Islet precursor cell (in vitro differentiated cells): ENCODE results near the gene IVNS1ABP.
"Not testable (repeated sequence)": the region's sequence is repeated elsewhere in the genome, so short reads cannot be mapped to it uniquely, and the experiment has no call there.

Experiments
- DNase-seq: peaks from one replicate; pipeline ENCODE4 v3.0.0-alpha.2; 2018

The IVNS1ABP gene

DNA sequence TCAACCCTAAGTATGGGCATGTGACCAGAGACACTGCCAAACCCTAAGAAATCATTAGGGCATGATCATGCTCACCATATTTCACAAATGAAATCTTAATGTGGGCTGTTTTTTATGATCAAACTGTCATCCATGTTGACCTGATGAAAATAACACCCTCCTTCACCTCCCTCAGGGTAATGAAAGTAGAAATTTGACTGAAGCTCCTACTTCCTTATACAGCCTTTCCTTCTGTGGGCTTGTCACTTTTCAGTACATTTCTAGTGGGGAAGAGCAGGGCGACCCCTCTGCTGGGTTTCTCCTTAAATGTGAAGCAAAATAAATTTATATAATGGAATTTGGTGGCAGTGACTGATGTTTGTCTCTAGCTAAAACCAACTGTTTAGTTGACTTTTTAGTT, 25.9 kb downstream of the IVNS1ABP start:
- no peak for DNase-seq

DNA sequence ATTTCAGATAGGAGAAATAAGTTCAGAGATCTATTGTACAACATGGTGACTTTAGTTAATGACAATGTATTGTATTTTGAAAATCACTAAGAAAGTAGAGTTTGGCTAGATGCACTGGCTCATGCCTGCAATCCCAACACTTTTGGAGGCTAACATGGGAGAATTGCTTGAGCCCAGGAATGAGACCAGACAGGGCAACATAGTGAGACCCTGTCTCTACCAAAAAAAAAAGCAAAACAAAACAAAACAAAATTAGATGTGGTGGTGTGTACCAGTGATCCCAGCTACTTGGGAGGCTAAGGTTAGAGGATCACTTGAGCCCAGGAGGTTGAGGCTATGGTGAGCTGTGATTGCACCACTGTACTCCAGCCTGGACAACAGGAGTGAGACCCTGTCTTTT, 27.2 kb downstream of the IVNS1ABP start:
- no peak for DNase-seq

DNA sequence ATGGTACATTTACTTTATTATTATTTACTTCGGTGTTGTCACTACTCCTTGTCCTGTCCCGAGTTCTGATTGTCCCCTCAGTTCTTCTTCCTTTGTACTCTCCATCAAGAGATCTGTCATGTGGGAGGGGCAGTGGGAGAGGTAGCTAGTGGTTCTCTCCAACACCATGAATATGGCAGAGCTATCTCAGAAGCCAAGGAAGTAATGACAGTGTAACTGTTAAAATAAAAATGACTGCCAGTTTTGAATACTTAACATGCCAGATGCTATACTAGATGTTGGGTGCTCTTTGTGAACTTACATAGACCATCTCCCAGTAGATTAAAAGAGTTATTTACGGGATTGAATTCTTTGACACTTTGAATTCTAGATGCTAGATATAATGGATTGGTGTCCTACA, 28.6 kb downstream of the IVNS1ABP start:
- no peak for DNase-seq

DNA sequence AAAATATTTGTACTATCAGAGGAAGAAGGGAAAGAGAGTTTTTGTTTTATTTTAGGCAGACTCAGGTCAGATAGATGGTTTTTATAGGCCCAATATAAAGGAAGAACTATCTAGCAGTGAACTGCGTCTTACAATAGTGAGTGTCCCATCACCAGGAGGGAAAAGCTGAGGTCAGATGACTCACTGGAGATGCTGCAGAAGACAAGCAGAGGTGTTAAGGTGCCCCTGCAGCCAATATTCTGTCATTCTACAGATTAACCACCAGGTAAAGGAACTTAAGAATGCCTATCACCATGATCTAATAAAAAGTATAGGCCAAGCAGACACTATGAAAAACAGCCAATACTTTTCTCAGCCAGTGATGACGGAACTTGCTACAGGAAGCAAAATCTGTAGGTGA, 29.6 kb downstream of the IVNS1ABP start:
- no peak for DNase-seq

DNA sequence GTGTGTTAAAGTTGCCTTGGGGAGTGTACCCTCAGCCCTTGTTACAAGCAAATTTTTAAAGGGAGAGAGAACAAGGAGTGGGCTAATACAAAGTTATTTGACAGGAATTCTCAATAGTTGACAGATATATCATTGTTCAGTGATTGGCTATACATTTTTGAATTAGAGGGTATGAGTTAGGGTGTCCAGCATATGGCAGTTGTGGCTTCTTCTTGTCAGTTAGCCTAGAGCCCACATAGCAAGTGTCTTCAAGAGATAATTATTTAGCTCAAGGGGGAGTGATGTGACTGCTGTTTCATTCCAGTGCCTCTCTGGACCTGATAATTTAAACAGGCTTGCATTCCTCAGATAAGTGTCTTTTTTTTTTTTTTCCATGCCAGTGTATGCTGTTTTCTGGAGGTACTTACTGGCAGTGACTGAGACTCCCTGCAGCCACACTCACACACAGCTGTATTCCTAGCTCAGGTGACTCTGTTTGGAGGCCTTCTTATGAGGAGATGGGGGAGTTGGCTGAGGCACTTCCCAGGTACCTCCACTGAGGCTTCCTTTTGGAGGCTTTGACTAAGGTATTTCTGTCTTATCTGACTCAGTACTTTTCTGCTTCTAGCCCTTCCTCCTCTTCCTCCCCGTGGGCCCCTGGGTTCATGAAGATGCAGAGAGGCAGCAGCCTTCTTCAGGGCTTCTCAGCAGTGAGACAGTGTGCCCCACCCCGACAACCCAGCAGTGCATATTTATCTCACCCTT, 32.3 kb downstream of the IVNS1ABP start:
- DNase-seq, result peak; percentile 89

DNA sequence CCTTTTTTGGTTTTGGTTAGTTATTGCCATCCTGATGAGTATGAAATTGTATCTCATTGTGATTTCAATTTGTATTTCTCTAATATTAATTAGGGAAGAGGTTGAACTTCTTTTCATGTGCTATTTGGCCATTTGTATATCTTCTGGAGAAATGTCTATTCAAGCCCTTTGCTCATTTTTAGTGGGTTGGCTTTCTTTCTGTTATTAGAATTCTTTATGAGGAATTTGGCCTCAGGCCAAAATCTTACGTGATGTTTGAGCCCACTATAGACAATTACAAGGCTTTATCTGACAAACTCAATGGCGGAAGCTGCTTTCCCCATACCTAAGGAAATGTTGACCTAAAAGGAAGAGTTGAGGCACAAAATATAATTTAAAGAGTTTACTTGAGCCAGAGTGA, 32.9 kb downstream of the IVNS1ABP start:
- DNase-seq, result no peak

DNA sequence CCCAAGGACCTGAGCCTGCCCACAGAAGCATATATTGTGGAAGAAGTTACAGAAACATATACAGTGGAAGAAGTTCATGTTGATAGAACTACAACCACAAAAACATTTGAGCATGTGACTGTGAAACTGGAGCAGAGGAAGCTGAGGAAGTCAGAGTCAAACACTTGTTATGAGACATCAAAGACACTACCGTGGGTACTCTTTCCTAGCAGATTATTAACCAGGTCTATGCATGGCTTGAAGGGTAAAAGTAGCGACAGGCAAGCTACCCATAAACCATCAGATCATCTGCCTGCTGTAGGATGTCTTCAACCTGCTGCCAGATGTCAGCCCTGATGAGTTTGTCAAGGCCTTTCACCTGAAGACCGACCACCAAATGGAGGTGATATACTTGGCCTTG, 35.8 kb downstream of the IVNS1ABP start:
- DNase-seq, result no peak

DNA sequence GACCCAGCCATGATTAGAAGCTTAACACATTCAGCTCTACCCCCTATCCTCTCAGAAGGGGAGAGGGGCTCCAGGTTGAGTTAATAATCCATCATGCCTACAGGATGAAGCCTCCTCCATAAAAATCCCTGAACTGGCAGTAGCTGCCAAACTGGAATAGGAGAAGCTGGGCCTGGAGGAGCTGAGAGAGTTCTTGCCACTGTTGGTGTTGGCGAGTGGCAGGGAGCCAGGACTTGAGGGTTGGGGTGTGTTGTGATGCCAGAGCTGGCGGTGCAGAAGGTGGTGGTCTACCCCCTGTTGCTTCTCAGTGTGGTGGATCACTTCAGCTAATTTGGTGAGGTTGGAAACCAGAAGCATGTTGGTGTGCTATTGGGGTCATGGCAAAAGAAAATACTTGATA, 36.5 kb downstream of the IVNS1ABP start:
- DNase-seq, result no peak

DNA sequence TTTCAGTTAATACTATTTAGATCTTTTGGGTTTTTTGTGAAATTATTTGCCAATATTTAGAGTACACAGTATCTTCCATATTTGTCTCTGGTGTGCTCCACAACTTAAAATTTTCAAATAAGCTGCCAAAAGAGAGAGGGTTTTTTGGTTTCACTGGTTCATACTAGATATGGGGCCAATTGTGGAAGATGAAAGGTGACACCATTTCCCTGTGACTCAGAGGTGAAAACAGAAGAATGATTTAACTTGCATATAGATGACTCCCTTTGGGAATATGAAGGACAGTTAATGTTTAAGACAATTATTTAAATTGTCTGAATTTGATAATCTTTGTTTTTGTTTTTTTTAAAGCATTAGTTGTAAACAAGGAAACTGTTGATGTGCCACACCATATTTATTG, 37.5 kb downstream of the IVNS1ABP start:
- no peak for DNase-seq

DNA sequence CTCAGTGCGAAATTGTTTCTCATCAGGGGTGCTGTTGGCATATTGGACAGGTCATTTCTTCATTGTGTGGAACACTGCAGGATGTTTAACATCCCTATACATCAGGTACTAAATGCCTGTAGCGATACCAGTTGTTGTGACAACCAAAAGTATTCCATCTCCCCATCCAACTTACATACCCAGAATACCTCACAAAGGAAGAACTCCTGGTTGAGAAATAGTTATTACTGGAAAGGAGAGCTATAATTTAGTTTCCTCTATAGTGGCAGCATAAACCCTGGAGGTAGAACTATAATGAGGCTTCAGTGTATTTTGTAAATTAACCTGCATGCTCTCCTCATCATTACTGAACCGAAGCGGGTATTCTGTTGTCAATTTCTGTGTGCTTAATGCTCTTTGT, 45.1 kb downstream of the IVNS1ABP start:
- DNase-seq, result no peak

DNA sequence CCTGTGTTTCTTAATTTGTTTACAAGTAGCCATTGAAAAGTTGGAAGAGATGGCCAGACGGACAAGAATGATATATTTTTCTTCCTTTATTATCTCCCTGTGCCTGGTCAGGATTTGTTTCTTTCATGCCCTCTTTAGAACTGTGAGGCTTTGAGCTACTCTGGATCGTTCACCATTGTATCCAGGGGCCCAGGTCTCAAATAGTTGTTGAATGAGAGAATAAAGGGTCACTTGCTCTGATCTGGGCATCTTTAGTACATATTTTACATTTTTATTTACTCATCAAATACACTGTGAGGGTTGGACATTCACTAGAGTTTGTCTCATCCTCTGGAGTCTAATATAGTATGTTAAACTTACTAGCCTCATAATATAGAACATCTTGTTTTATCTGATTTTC, 48.7 kb downstream of the IVNS1ABP start:
- DNase-seq, result no peak

DNA sequence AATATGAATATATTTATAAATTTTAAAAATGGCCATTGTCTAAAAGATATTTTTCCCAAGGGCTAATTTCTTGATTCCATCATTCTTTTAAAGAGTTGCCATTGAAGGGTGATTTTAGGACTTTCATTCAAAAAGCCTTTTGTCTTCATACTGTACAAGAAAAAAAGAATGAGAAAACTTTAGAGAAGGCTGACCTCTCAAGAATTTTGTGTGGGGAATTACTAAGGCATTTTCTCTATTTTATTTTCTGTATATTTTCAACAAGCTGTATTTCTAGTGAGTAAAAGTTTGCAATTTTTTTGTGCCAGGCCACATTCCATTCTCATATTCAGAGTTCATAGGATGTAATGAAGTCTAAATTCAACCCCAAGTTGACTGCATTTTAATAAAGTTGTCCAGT, 49.3 kb downstream of the IVNS1ABP start:
- no peak for DNase-seq

DNA sequence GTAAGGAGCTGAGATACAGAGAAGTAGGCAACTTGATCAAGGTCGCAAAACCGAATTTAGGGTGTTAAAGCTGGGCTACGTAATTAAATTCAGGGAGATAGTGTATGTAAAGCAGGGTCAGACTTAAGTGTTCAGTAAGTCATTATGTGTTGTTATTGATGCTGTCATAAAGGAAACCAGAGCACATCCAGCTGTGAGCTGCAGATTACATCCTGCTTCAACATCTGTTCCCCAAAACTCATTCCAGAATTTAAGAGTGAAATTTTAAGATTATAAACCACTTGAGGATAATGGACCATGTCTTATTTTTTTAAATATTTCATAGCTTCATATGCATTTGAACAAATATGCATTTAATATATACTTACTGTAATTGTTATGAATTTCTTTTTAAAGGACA, 49.7 kb downstream of the IVNS1ABP start:
- no peak for DNase-seq

DNA sequence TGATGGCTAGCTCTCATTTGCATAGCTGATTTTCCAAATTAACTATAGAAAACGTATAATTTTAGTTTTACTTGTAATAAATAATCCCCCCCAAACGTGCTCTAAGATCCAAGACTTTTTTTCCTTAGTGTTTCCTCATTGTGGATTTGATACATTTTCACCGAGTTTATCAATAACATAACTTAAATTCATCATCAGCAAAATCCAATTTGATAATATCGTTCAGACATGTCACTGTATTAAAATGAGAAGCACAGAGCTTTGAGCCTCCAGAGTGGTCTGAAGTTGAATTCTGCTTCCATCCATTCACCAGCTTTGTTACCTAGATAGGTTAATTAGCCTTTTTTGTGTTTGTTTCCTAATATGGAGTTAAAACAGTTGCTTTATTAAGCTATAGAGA, 51.7 kb downstream of the IVNS1ABP start:
- DNase-seq, result no peak

DNA sequence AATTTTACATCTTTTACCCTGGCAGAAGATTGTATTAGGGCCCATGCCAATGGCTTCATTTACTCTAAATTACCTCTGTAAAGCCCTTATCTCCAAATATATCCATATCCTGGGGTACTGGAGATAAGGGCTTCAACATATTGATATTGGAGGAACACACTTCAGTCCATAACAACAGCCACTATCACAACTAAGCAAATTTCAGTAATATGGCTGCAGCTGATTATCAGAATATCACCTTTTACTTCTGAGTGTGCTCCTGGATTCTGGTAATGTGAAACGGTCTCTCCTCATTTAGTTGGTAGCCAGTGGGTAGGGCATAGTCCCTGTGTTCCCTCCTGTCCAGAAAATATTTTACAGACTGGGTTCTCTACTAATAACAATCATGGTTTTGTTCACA, 53.3 kb downstream of the IVNS1ABP start:
- DNase-seq, result no peak

DNA sequence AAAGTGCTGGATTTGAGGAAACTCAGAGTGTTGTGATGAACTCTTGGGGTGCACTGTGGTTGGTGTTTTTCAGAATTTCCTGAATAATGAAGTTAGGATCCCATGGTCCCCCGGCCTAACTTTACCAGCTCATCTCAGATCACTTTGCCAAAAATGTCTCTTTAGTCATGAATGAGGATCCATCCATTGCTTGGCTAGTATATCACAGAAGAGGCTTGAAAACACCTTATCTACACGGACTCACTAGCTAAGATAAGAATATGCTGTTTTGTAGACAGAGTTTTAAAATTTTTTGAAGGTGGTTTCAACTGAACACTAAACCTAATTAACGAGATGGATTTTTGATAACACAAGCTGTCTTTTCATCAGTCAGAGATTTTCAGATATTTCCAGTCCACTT, 53.8 kb downstream of the IVNS1ABP start:
- no peak for DNase-seq

DNA sequence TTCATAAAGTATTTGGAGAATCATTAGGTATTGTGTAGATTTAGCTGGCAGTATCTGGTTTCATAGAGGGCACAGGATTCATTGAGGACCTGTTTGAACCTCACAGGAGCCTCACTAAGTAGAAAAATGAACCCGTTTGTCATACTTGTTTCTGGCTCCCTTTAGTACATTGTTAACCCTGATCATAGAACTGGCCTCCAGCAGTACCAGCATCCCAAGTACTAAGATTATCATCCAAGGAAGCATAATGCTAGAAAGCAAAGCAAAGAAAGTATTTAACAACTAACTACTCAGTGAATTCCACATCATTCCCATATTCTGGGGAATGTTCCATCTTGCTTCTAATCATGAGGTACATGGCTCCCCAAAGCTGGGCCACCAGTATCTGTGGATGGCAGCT, 54.9 kb downstream of the IVNS1ABP start:
- no peak for DNase-seq

DNA sequence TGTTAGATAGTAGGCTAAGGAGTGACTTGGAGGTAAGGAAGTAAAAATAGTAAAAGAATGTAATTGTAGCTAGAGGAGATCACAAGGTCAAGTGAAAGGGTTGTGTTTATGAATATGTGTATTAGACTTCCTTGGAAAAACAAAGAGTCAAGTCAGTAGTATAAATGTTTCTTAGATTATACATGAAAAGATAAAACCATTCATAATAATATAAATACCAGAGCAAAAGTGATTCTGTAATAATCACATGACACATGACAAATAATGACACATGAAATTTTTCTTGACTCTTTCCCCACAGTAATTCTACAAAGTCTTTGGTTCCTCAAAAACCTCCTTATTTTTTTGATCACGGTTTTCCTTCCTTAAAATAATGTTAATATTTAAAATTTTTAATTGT, 56.4 kb downstream of the IVNS1ABP start:
- no peak for DNase-seq

DNA sequence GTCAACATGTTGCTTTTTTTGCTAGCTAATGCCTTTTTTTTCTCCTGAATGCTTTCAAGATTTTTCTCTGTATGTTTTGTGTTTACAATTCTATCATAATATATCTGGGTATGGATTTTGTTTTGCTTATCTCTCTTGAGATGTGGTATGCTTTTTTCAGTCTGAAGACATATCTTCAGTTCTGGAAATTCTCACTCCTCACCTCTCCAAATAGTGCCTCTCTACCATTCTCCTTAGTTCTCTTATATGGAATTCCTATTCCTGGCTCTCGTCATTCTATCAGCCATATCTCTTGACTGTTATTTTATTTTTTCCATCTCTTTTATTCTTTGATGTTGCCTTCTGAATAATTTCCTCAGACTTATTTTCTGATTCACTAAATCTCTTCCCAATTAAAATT, 58.4 kb downstream of the IVNS1ABP start:
- DNase-seq, result no peak

DNA sequence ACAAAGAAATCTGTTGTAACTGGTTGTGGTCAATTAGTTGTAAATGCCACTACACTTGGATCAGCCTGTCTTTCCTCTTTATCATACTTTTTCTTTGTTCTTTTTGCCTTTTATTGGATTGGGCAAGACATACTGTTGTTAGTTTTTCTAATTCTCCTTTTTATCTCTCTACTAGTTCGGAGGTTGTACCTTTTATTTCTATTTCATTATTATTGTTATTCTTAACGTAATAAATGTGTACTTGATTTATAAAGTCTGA, 59.2 kb downstream of the IVNS1ABP start:
- no peak for DNase-seq

DNA sequence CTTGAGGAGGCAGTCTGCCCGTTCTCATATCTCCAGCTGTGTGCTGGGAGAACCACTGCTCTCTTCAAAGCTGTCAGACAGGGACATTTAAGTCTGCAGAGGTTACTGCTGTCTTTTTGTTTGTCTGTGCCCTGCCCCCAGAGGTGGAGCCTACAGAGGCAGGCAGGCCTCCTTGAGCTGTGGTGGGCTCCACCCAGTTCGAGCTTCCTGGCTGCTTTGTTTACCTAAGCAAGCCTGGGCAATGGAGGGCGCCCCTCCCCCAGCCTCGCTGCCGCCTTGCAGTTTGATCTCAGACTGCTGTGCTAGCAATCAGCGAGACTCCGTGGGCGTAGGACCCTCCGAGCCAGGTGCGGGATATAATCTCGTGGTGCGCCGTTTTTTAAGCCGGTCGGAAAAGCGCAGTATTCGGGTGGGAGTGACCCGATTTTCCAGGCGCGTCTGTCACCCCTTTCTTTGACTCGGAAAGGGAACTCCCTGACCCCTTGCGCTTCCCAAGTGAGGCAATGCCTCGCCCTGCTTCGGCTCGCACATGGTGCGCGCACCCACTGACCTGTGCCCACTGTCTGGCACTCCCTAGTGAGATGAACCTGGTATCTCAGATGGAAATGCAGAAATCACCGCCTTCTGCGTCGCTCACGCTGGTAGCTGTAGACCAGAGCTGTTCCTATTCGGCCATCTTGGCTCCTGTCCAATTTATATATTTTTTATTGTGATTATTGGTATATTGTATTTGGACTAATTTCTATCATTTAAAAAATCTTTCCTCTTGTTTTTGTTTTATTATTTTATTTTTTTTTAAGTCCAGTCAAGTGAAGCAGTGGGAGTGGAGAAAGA, 59.7 kb downstream of the IVNS1ABP start:
- DNase-seq, result not testable (repeated sequence)

DNA sequence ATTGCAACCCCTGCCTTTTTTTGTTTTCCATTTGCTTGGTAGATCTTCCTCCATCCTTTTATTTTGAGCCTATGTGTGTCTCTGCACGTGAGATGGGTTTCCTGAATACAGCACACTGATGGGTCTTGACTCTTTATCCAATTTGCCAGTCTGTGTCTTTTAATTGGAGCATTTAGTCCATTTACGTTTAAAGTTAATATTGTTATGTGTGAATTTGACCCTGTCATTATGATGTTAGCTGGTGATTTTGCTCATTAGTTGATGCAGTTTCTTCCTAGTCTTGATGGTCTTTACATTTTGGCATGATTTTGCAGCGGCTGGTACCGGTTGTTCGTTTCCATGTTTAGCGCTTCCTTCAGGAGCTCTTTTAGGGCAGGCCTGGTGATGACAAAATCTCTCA, 61.4 kb downstream of the IVNS1ABP start:
- DNase-seq, result not testable (repeated sequence)

DNA sequence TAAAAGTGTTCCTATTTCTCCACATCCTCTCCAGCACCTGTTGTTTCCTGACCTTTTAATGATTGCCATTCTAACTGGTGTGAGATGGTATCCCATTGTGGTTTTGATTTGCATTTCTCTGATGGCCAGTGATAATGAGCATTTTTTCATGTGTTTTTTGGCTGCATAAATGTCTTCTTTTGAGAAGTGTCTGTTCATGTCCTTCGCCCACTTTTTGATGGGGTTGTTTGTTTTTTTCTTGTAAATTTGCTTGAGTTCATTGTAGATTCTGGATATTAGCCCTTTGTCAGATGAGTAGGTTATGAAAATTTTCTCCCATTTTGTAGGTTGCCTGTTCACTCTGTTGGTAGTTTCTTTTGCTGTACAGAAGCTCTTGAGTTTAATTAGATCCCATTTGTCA, 64.6 kb downstream of the IVNS1ABP start:
- not testable (repeated sequence) for DNase-seq

DNA sequence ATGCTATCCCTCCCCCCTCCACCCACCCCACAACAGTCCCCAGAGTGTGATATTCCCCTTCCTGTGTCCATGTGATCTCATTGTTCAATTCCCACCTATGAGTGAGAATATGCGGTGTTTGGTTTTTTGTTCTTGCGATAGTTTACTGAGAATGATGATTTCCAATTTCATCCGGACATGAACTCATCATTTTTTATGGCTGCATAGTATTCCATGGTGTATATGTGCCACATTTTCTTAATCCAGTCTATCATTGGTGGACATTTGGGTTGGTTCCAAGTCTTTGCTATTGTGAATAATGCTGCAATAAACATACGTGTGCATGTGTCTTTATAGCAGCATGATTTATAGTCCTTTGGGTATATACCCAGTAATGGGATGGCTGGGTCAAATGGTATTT, 65.1 kb downstream of the IVNS1ABP start:
- DNase-seq, result not testable (repeated sequence)

DNA sequence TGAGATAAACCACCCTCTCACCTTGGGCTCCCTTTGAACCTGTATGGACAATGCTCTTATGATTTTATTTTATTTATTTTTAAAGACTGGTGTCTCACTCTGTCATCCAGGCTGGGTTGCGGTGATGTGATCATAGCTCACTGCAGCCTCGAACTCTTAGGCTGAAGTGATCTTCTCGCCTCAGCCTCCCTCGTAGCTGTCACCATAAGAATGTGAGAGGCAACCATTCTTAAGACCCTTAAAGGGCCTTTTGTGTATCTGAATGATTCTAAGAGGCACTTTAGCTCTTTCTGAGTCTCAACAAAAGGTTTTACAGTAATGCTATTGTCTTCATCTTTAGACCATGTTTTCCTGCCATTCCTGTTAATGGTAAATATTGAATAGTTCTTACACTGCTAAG, 67.0 kb downstream of the IVNS1ABP start:
- DNase-seq, result no peak
